IMR-90 (cell line): ENCODE data around the gene CUBN. TPM values are rescaled to one million over a fixed set of nuclear protein-coding genes. Genes with fewer than 3 reads are reported as not detected.

Experiments used
- ATAC-seq: fragments of 200-7000 bp; cut with Tn5 transposase; 2 replicates; pipeline ENCODE4 v1.9.1; 2020; ENCODE audit warnings: low read depth, mild to moderate bottlenecking, moderate library complexity
- BruUV-seq: library from RNA; stranded (reverse); fragments of 400-500 nt; replicated peaks from 2 replicates; lab custom pipeline; 2021; lab: Mats Ljungman, UMichigan
- CTCF ChIA-PET: fragments of 300-600 bp; formaldehyde crosslinking; extraction: SDS; loops from one replicate; lab custom pipeline; 2021; ENCODE audit warnings: antibody characterized with exemption; lab: Yijun Ruan, JAX
- POLR2A ChIA-PET: fragments of 300-600 bp; sonication (Branson Sonifier 250); formaldehyde crosslinking; loops from one replicate; lab custom pipeline; 2022; ENCODE audit warnings: antibody characterized with exemption; ENCODE audit not compliant: unreplicated experiment; lab: Charles Lee
- DNase-seq: peaks from one replicate; pipeline ENCODE4 v3.0.0; 2013
- H2AFZ ChIP-seq: replicated peaks from 2 replicates; pipeline ENCODE3; 2013; ENCODE audit warnings: low read length, mild to moderate bottlenecking; ENCODE audit not compliant: poor library complexity
- H2AK5ac ChIP-seq: 2 replicates; pipeline ENCODE4 v1.6.1; 2013; ENCODE audit warnings: low read depth, low read length, inconsistent platforms
- H2AK9ac ChIP-seq: replicated peaks from 2 replicates; pipeline ENCODE3; 2013; ENCODE audit warnings: mild to moderate bottlenecking, low read depth, low read length, moderate library complexity; ENCODE audit not compliant: poor library complexity
- H2BK120ac ChIP-seq: 2 replicates; pipeline ENCODE4 v1.6.1; 2013; ENCODE audit warnings: low read depth, low read length, inconsistent platforms
- H2BK15ac ChIP-seq: 3 replicates; pipeline ENCODE4 v1.6.1; 2013; ENCODE audit warnings: low read depth, low read length, inconsistent platforms
- H2BK20ac ChIP-seq: 2 replicates; pipeline ENCODE4 v1.6.1; 2013; ENCODE audit warnings: low read depth, mild to moderate bottlenecking, inconsistent platforms, low read length, moderate library complexity
- H2BK5ac ChIP-seq: 2 replicates; pipeline ENCODE4 v1.6.1; 2013; ENCODE audit warnings: mild to moderate bottlenecking, low read depth, low read length, inconsistent platforms; ENCODE audit not compliant: poor library complexity, severe bottlenecking
- H3K14ac ChIP-seq: replicated peaks from 2 replicates; pipeline ENCODE4 v1.6.1; 2013; ENCODE audit warnings: low read depth, low read length, inconsistent platforms
- H3K18ac ChIP-seq: 2 replicates; pipeline ENCODE4 v1.6.1; 2013; ENCODE audit warnings: low read depth, low read length, control low read depth
- H3K23ac ChIP-seq: 2 replicates; pipeline ENCODE4 v1.6.1; 2013; ENCODE audit warnings: low read depth, low read length, inconsistent platforms
- H3K27ac ChIP-seq: 2 replicates; pipeline ENCODE4 v1.5.1; 2013; ENCODE audit warnings: mild to moderate bottlenecking, control low read depth, low read length; ENCODE audit not compliant: insufficient read depth
- H3K27me3 ChIP-seq: 2 replicates; pipeline ENCODE4 v1.6.1; 2013; ENCODE audit warnings: low read length; ENCODE audit not compliant: control insufficient read depth, insufficient read depth
- H3K36me3 ChIP-seq: 2 replicates; pipeline ENCODE4 v1.6.1; 2013; ENCODE audit warnings: low read length, mixed read lengths; ENCODE audit not compliant: control insufficient read depth, insufficient read depth
- H3K4ac ChIP-seq: 2 replicates; pipeline ENCODE4 v1.6.1; 2013; ENCODE audit warnings: low read depth, low read length, inconsistent platforms
- H3K4me1 ChIP-seq: 2 replicates; pipeline ENCODE4 v1.6.1; 2013; ENCODE audit warnings: low read length, mixed read lengths; ENCODE audit not compliant: control insufficient read depth, insufficient read depth
- H3K4me2 ChIP-seq: 2 replicates; pipeline ENCODE4 v1.6.1; 2013; ENCODE audit warnings: low read depth, mild to moderate bottlenecking, control low read depth, low read length, moderate library complexity
- H3K4me3 ChIP-seq: 2 replicates; pipeline ENCODE4 v1.5.1; 2013; ENCODE audit warnings: low read depth, mild to moderate bottlenecking, control low read depth, low read length, moderate library complexity; ENCODE audit not compliant: insufficient read depth
- H3K56ac ChIP-seq: 2 replicates; pipeline ENCODE4 v1.6.1; 2013; ENCODE audit warnings: low read length, inconsistent platforms; ENCODE audit not compliant: insufficient read depth; ENCODE audit errors: extremely low read depth
- H3K79me1 ChIP-seq, 2 experiments: 2 replicates each; pipeline ENCODE4 v1.6.1; 2013; ENCODE audit warnings: low read length in 2 of 2, inconsistent platforms in 1 of 2, low read depth in 1 of 2
- H3K9ac ChIP-seq: 2 replicates; pipeline ENCODE4 v1.6.1; 2013; ENCODE audit warnings: low read depth, low read length, control low read depth
- H3K9me1 ChIP-seq: 2 replicates; pipeline ENCODE4 v1.6.1; 2013; ENCODE audit warnings: low read length, inconsistent platforms; ENCODE audit not compliant: insufficient read depth
- H3K9me3 ChIP-seq: 2 replicates; pipeline ENCODE4 v1.6.1; 2013; ENCODE audit warnings: low read length; ENCODE audit not compliant: control insufficient read depth, insufficient read depth
- H4K20me1 ChIP-seq: 2 replicates; pipeline ENCODE4 v1.6.1; 2013; ENCODE audit warnings: low read length, inconsistent platforms; ENCODE audit not compliant: insufficient read depth
- H4K5ac ChIP-seq: 2 replicates; pipeline ENCODE4 v1.6.1; 2013; ENCODE audit warnings: mild to moderate bottlenecking, low read depth, low read length, control low read depth
- H4K8ac ChIP-seq, 2 experiments: 2 replicates each; pipeline ENCODE4 v1.6.1; 2013; ENCODE audit warnings: low read depth in 2 of 2, low read length in 2 of 2, control low read depth in 1 of 2, inconsistent platforms in 1 of 2
- H4K91ac ChIP-seq: 2 replicates; pipeline ENCODE4 v1.6.1; 2013; ENCODE audit warnings: low read depth, low read length, inconsistent platforms; ENCODE audit not compliant: insufficient read depth
- BHLHE40 ChIP-seq: fragments of 150-350 bp; IDR thresholded peaks from 2 replicates; pipeline ENCODE4 v1.6.1; 2016; ENCODE audit warnings: mild to moderate bottlenecking, low read depth, low read length
- CEBPB ChIP-seq: IDR thresholded peaks from 2 replicates; pipeline ENCODE4 v1.6.1; 2012; ENCODE audit warnings: low read depth, low read length, improper control_type of control experiment
- CHD1 ChIP-seq: IDR thresholded peaks from 2 replicates; pipeline ENCODE4 v1.6.1; 2012; ENCODE audit warnings: low read depth, low read length, improper control_type of control experiment
- FOS ChIP-seq: fragments of 150-350 bp; IDR thresholded peaks from 2 replicates; pipeline ENCODE4 v1.6.1; 2016; ENCODE audit warnings: low read depth, low read length
- MAFK ChIP-seq: IDR thresholded peaks from 2 replicates; pipeline ENCODE4 v1.6.1; 2012; ENCODE audit warnings: low read depth, low read length, improper control_type of control experiment
- MAZ ChIP-seq: IDR thresholded peaks from 2 replicates; pipeline ENCODE4 v1.6.1; 2012; ENCODE audit warnings: low read depth, mild to moderate bottlenecking, low read length, improper control_type of control experiment, moderate library complexity, borderline replicate concordance
- POLR2A ChIP-seq: IDR thresholded peaks from 2 replicates; pipeline ENCODE4 v1.6.1; 2012; ENCODE audit warnings: mild to moderate bottlenecking, low read depth, low read length
- RAD21 ChIP-seq: IDR thresholded peaks from 2 replicates; pipeline ENCODE4 v1.6.1; 2012; ENCODE audit warnings: low read length, improper control_type of control experiment
- RFX5 ChIP-seq: IDR thresholded peaks from 2 replicates; pipeline ENCODE4 v1.8.0; 2012; ENCODE audit warnings: low read depth, mild to moderate bottlenecking, low read length, moderate library complexity
- SMC3 ChIP-seq: fragments of 150-350 bp; IDR thresholded peaks from 2 replicates; pipeline ENCODE4 v1.6.1; 2016; ENCODE audit warnings: low read depth, mild to moderate bottlenecking, antibody characterized with exemption, low read length, moderate library complexity
- USF2 ChIP-seq: fragments of 150-350 bp; IDR thresholded peaks from 2 replicates; pipeline ENCODE4 v1.6.1; 2017; ENCODE audit warnings: mild to moderate bottlenecking, antibody characterized with exemption, low read length, low read depth
- WGBS, 2 experiments: methylation state at CpG; one replicate each; pipeline versions ENCODE4 v1.1.5 to v1.1.7; 2013; ENCODE audit warnings: missing lambda C conversion rate in 2 of 2; ENCODE audit not compliant: insufficient read length in 1 of 2; ENCODE audit errors: extremely low coverage in 2 of 2; 5-methylcytosine and 5-hydroxymethylcytosine counted together
- dilution Hi-C: fragments of 300-500 bp; cut with HindIII; formaldehyde crosslinking; loops from one replicate; pipeline ENCODE4 v1.14.3; 2018; ENCODE audit warnings: low sequenced_read_pairs; ENCODE audit not compliant: unreplicated experiment
- in situ Hi-C: fragments of 300-500 bp; cut with MboI; formaldehyde crosslinking; loops from 3 replicates; pipeline ENCODE4 v1.14.3; 2019; ENCODE audit warnings: low sequenced_read_pairs, inconsistent platforms, mixed read lengths
- intact Hi-C: fragments of 100-400 bp; cut with micrococcal nuclease; formaldehyde crosslinking; loops from 2 replicates; pipeline ENCODE4 v1.10.0; 2022
- polyA plus RNA-seq, 3 experiments: library from polyadenylated mRNA; depleted of rRNA; stranded (reverse); fragments of >200 nt; gene quantifications; 2 replicates each; pipeline ENCODE4 v1.2.3, GENCODE V29; 2012; ENCODE audit warnings: low replicate concordance in 1 of 3
- total RNA-seq: library from RNA; depleted of rRNA; stranded (reverse); fragments of >200 nt; gene quantifications from 2 replicates; pipeline ENCODE4 v1.2.3, GENCODE V29; 2012
- TF ChIP-seq, protein P1 (sequence below): conservative IDR thresholded peaks from 2 replicates; pipeline ENCODE4 v1.5.1; 2012; ENCODE audit warnings: mild to moderate bottlenecking, low read depth, low read length, improper control_type of control experiment
- TF ChIP-seq, protein P2 (sequence below): fragments of 150-350 bp; IDR thresholded peaks from 2 replicates; pipeline ENCODE4 v1.6.1; 2016; ENCODE audit warnings: low read depth, mild to moderate bottlenecking, low read length, moderate library complexity, borderline replicate concordance

Gene CUBN
- total and polyA plus RNA-seq, 2 of the 4 experiments (the other 2 are of a cell fraction) = 0.19 to 0.54 TPM

DNA sequence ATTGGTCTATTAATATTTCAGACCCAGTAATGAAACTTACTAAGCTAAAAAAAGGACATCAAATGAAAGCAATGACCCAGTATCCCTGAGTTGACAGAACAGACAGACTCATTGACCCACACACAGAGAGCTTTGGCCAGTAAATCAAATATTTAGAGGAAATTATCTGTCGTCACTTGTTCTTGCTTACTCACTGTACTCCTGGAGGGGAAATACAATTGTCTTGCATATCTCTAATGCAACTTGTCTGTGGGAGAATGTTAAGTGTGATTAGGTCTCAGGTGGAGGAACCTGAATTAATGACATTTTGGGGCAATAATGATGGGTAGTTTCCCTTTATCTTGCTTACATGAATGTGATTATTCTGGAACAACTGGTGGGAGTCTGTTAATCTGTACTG lies 80.4 kb downstream of the CUBN start:
- Histone ChIP-seq H3K4me1 (no peaks in the 10 kb centered on the region), H3K56ac (no peak overlapping the region), H2BK20ac (no peak overlapping the region), H3K23ac (no peak overlapping the region), H3K27ac (no peak overlapping the region), H3K36me3 (no peaks in the 10 kb centered on the region), H3K18ac (no peak overlapping the region), H3K14ac (no peak overlapping the region), H3K27me3 (no peaks in the 10 kb centered on the region), H3K4ac (no peak overlapping the region), H2BK15ac (no peak overlapping the region), H3K79me1 (no peaks in the 10 kb centered on the region), H2BK5ac (no peak overlapping the region), H3K4me2 (no peak overlapping the region), H2AK9ac (no peak overlapping the region), H2AK5ac (no peak overlapping the region), H3K9me3 (peaks cover 2% of the 10 kb centered on the region; the same call in 1 of the 2 replicates), H4K91ac (no peak overlapping the region), H2AFZ (no peak overlapping the region), H4K5ac (no peak overlapping the region), H3K4me3 (no peak overlapping the region), H4K20me1 (no peaks in the 10 kb centered on the region), H3K9me1 (no peaks in the 10 kb centered on the region), H4K8ac (no peak overlapping the region), H3K9ac (no peak overlapping the region), H2BK120ac (no peak overlapping the region)
- ATAC-seq = no peak
- dilution Hi-C loops = no loop called here
- BruUV-seq = no TSS peak
- in situ Hi-C loops = no loop called here
- CTCF ChIA-PET = no interaction called here
- POLR2A ChIA-PET = no interaction called here
- DNase-seq = no peak
- TF ChIP-seq MAZ (no peak), RFX5 (no peak), CEBPB (no peak), FOS (no peak), RAD21 (no peak), BHLHE40 (no peak), MAFK (no peak), SMC3 (no peak), CHD1 (no peak), USF2 (no peak), POLR2A (no peak)
- TF ChIP-seq, protein P1, sequence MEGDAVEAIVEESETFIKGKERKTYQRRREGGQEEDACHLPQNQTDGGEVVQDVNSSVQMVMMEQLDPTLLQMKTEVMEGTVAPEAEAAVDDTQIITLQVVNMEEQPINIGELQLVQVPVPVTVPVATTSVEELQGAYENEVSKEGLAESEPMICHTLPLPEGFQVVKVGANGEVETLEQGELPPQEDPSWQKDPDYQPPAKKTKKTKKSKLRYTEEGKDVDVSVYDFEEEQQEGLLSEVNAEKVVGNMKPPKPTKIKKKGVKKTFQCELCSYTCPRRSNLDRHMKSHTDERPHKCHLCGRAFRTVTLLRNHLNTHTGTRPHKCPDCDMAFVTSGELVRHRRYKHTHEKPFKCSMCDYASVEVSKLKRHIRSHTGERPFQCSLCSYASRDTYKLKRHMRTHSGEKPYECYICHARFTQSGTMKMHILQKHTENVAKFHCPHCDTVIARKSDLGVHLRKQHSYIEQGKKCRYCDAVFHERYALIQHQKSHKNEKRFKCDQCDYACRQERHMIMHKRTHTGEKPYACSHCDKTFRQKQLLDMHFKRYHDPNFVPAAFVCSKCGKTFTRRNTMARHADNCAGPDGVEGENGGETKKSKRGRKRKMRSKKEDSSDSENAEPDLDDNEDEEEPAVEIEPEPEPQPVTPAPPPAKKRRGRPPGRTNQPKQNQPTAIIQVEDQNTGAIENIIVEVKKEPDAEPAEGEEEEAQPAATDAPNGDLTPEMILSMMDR = no peak
- TF ChIP-seq, protein P2, sequence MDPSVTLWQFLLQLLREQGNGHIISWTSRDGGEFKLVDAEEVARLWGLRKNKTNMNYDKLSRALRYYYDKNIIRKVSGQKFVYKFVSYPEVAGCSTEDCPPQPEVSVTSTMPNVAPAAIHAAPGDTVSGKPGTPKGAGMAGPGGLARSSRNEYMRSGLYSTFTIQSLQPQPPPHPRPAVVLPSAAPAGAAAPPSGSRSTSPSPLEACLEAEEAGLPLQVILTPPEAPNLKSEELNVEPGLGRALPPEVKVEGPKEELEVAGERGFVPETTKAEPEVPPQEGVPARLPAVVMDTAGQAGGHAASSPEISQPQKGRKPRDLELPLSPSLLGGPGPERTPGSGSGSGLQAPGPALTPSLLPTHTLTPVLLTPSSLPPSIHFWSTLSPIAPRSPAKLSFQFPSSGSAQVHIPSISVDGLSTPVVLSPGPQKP = no peak
- intact Hi-C loops = no loop called here
- WGBS, 2 experiments = no CpG with 5 or more reads among the region's 1 CpG
